NCI-H226 (cell line): Measurements from ENCODE around the gene PLPP3.
A peak's percentile ranks its signal among the peaks of the same experiment; 100 is the strongest.

Experiments used
- DNase-seq: peaks from one replicate; pipeline ENCODE4 v3.0.0-alpha.2; 2015

PLPP3 gene

DNA sequence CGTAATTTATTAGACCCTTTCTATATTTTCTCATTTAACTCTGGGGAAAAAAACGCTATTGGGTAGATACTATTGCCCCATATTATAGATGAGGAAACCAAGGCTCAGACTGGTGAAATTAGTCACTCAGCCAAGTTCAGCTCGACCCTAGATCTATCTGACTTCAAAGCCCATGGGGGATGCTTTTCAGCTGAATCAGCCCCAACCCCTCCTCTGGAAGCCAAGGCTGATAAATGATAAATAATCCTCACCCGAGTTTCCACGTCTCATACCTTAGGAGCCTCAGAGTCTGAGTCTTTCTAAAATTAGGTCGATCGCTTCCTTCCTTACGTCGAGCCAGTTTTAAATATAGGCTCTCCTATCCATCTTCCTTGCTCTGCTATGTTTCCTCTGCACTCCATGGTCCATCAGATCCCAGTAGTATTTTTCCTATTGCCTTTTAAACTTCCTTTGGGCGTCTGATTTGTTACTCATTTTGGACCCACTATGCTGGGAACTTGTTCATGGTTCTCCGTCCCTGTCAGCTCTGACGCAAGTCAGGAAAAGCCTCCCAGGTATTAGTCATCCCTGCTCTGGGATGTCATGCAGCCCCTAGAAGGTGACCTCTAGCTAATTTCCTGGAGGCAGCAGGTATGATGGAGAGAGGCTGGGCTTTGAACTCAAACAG, 122.8 kb downstream of the PLPP3 start:
- peak; percentile 77 for DNase-seq

DNA sequence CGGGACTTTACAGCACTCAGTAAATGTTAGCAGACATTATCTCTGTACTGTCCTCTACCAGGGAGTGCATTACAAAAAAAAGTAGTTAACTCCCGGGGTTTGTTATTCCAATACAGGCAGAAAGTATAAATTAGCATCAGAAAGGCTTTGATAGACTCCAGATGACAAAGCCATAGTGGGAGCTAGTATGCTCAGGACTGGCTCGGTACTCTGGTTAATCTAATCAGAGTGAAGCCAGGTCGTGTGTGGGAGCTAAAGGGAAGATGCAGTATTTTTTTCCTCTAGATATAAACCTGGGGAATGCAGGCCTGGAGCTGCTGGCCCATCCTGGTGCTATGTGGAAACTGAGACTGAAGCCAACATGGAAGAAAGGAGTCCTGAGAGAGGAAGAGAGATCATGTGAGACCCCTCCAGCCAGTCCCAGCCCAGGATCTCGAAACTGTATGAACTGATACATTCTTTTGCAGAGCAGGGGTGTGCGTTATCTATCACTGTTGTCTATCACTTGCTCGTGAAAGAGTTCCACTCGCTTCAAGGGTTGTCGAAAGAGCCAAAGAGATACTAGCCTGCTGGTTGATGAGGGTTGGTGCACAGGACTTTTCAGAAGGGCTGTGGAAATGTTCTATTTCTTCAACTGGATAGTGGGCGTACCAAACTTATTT, 125.8 kb downstream of the PLPP3 start:
- DNase-seq: no peak

GRCh38 chr1:56453016-56453415, 126.3 kb downstream of the PLPP3 start:
- DNase-seq: no peak

GRCh38 chr1:56452027-56453011, 127.0 kb downstream of the PLPP3 start:
- no peak for DNase-seq

DNA sequence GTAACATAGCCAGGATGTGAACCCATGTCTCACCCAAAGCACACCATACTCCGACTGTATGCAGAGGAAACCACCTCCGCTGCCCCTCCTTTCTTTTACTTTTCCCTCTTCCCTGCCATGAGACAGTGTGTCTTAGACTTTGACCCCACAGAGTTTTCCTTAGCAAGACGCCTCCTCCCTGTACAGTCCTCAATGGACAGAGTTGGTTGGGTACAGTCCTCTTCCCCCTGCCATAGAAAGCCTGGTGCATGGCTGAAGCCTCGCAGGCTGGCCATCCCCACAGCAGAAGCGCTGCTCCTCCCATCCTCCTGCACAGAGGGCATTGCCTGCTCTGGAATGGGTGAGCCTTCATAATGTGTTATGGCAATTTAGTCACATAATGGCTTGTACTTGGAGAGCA, 127.9 kb downstream of the PLPP3 start:
- no peak for DNase-seq

DNA sequence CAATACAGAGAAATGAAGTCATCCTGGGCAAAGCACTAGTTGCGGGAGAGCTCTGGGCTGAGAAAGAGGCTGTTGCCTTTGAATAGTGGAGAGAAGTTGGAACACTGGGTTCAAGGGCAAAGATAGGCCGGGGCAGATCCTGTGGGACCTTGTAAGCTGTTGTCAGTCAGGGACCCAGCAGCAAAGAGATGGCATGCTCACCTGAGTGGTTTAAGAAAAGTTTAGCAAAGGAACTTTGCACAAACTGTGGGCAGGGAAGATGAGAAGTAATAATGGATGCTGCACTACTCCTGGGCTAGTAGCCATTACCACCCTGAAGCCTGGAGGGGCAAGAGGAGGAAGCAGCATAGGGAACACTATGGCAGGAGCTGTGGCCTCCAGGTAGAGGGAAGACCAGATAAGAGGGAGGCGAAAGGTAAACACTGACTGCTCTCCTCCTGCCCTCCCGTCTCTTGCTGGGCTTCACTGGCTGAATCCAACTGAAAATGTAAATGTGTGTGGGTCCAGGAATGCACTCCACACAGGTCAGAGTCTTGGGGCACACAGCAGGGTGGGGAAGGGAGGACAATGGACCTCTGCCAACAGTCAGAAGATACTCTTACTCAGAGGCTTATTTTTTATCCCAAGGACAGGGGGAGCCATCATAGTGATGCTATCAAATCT, 129.2 kb downstream of the PLPP3 start:
- no peak for DNase-seq

DNA sequence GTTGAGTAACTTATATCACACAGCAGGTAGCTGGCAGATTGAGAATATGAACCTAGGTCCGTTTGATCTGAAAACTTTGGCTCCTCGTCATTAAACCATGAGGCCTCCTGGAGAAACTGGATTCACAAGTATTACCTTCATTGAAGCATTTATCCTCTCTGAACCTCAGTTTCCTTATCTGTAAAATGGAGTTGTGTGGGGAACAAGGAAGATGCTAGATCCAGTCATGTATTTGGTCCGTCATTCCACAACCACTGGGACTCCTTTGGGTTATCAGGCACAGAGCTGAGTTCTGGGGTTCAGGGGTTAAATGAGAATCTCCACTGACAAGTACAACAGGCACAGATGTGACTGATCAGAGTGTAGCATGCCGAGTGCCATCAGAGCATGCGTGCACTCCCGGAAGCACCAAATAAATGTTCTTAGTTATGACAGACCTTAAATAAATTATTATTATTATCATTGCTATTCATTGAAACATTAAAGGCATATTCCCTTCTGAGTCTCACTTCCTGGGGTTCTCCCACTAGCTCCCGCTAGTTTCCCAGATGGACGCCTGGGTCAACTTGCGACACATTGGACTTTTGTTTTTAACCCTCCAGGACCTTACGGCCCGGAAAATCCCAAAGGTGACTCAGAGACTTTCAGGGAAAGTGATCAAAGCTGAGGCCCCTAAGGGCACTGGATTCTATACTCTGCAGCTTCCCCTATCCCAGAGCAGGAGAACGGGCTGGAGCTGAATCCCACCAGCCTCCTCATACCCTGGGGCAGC, 130.6 kb downstream of the PLPP3 start:
- DNase-seq: peak; percentile 48

- DNase-seq: no peak
Measured at GRCh38 chr1:56447823-56448222, 131.5 kb downstream of the PLPP3 start.

- DNase-seq: no peak
Measured at GRCh38 chr1:56446531-56447098, 132.7 kb downstream of the PLPP3 start.

DNA sequence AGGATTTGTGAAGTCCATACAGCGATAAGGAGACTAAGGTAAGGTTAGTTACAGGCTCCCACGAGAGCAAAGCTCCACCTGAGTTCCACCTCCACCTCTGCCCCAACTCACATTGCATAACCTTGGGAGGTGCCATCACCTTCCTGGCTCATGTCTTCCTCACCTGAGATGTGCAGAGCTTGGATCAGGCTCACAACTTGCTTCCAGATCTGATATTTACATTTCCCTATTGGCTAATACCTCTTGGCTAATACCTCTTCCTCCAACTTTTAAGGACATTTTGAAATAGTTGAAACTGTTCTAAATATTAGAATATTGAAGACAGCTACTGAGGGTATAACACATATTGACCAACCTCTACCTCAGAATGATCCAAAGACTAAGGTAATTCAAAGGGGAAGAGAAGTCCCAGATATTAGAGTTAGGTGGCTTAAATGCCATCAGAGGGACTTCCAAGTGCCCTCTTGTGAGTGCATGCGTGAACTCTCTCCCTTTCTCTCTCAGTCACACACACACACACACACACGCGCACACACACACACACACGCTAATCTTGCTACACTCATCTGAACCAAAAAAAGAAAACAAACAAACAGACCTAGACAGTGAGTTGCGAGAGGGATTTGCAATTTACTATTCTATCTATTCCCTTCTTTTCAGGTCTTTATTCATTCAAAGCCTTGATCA, 134.3 kb downstream of the PLPP3 start:
- no peak for DNase-seq
